GM19025 (cell line): ENCODE results near the gene CCDC71L.

ENCODE experiments used
- ATAC-seq: cut with Tn5 transposase; IDR thresholded peaks from one replicate; pipeline ENCODE4 v1.9.1; 2021; ENCODE audit warnings: mild to moderate bottlenecking, low read depth, moderate library complexity; ENCODE audit not compliant: unreplicated experiment

The CCDC71L gene

GRCh38 chr7:106626376-106627164 is 34.4 kb downstream of the CCDC71L start:
- no peak for ATAC-seq

- no peak for ATAC-seq
Observed at GRCh38 chr7:106625678-106626301, 35.2 kb downstream of the CCDC71L start.

GRCh38 chr7:106623853-106624252 is 37.1 kb downstream of the CCDC71L start:
- ATAC-seq: no peak

- ATAC-seq: no peak
Observed at GRCh38 chr7:106623315-106623660, 37.7 kb downstream of the CCDC71L start.

GRCh38 chr7:106622654-106623314 is 38.2 kb downstream of the CCDC71L start:
- ATAC-seq: no peak

- no peak for ATAC-seq
Observed at GRCh38 chr7:106621393-106622132, 39.4 kb downstream of the CCDC71L start.

GRCh38 chr7:106620676-106621075 is 40.3 kb downstream of the CCDC71L start:
- ATAC-seq: no peak

GRCh38 chr7:106620034-106620433 is 40.9 kb downstream of the CCDC71L start:
- ATAC-seq: no peak

- no peak for ATAC-seq
Observed at GRCh38 chr7:106619213-106619612, 41.7 kb downstream of the CCDC71L start.

- no peak for ATAC-seq
Observed at GRCh38 chr7:106618480-106618879, 42.5 kb downstream of the CCDC71L start.

GRCh38 chr7:106617860-106618259 is 43.1 kb downstream of the CCDC71L start:
- ATAC-seq: no peak

- ATAC-seq: no peak
Observed at GRCh38 chr7:106616708-106617051, 44.3 kb downstream of the CCDC71L start.

- ATAC-seq: no peak
Observed at GRCh38 chr7:106615808-106616707, 44.9 kb downstream of the CCDC71L start.

- no peak for ATAC-seq
Observed at GRCh38 chr7:106614751-106615150, 46.2 kb downstream of the CCDC71L start.

- ATAC-seq: no peak
Observed at GRCh38 chr7:106613848-106614560, 47.0 kb downstream of the CCDC71L start.

GRCh38 chr7:106613279-106613678 is 47.7 kb downstream of the CCDC71L start:
- ATAC-seq: no peak

GRCh38 chr7:106612432-106612831 is 48.5 kb downstream of the CCDC71L start:
- no peak for ATAC-seq

GRCh38 chr7:106611911-106612310 is 49.0 kb downstream of the CCDC71L start:
- no peak for ATAC-seq
